ENCODE data around the gene WWOX.

WWOX gene

GRCh38 chr16:78257376-78257728, 157.9 kb downstream of the WWOX start:
- intact Hi-C loops (cut with DNase I; ENCODE audit: low total_unique reads), result no loop called here
- H3K27me3 ChIP-seq, result no peaks in the 10 kb centered on the region
- H3K4me3 ChIP-seq, result no peak overlapping the region
- no peaks in the 10 kb centered on the region for H3K9me3 ChIP-seq
- peaks cover 0 to 15% (median 3%) of the 10 kb centered on the region in 4 donors for H3K4me1 ChIP-seq
- H3K36me3 ChIP-seq, result no peaks in the 10 kb centered on the region
- TF ChIP-seq, protein P1, sequence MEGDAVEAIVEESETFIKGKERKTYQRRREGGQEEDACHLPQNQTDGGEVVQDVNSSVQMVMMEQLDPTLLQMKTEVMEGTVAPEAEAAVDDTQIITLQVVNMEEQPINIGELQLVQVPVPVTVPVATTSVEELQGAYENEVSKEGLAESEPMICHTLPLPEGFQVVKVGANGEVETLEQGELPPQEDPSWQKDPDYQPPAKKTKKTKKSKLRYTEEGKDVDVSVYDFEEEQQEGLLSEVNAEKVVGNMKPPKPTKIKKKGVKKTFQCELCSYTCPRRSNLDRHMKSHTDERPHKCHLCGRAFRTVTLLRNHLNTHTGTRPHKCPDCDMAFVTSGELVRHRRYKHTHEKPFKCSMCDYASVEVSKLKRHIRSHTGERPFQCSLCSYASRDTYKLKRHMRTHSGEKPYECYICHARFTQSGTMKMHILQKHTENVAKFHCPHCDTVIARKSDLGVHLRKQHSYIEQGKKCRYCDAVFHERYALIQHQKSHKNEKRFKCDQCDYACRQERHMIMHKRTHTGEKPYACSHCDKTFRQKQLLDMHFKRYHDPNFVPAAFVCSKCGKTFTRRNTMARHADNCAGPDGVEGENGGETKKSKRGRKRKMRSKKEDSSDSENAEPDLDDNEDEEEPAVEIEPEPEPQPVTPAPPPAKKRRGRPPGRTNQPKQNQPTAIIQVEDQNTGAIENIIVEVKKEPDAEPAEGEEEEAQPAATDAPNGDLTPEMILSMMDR (IDR thresholded peaks at IDR 0.05), result no peak
- no peak for DNase-seq
- no peak overlapping the region for H3K27ac ChIP-seq

- DNase-seq, result no peak
- H3K4me1 ChIP-seq, result peaks cover 0 to 15% (median 3%) of the 10 kb centered on the region in 4 donors
- H3K9me3 ChIP-seq, result no peaks in the 10 kb centered on the region
- peak overlapping the region; percentile 20 to 24 for H3K27ac ChIP-seq
- H3K36me3 ChIP-seq, result no peaks in the 10 kb centered on the region
- TF ChIP-seq, protein P1 (IDR thresholded peaks at IDR 0.05), result no peak
- intact Hi-C loops (cut with DNase I; ENCODE audit: low total_unique reads), result no loop called here
- H3K27me3 ChIP-seq, result no peaks in the 10 kb centered on the region
- H3K4me3 ChIP-seq, result no peak overlapping the region
These were observed 159.1 kb downstream of the WWOX start for GRCh38 chr16:78258375-78259065.

DNA sequence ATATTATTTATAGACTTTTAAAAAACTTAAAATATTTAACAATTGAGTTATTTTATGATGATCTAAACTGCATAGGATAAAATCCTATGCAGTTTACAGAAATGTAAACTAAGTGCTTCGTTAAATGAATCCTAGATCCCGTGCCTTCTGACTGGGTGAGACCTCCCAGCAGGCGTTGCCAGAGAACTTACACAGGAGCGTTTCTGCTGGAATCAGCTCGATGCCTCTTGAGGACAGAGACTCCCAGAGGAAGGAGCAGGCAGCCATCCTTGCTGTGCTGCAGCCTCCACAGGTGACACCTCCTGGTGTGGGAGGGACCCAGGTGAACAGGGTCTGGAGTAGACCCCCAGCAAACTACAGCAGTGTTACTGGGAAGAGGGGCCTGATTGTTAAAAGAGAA, 160.4 kb downstream of the WWOX start:
- TF ChIP-seq, protein P1 (IDR thresholded peaks at IDR 0.05), result no peak
- H3K36me3 ChIP-seq, result no peaks in the 10 kb centered on the region
- intact Hi-C loops (cut with DNase I; ENCODE audit: low total_unique reads), result no loop called here
- H3K9me3 ChIP-seq, result no peaks in the 10 kb centered on the region
- no peaks in the 10 kb centered on the region for H3K27me3 ChIP-seq
- DNase-seq, result no peak
- H3K4me1 ChIP-seq, result peaks cover 0 to 15% (median 3%) of the 10 kb centered on the region in 4 donors
- no peak overlapping the region for H3K27ac ChIP-seq
- H3K4me3 ChIP-seq, result no peak overlapping the region

- Histone ChIP-seq H3K27ac (no peak overlapping the region), H3K36me3 (no peaks in the 10 kb centered on the region), H3K9me3 (no peaks in the 10 kb centered on the region), H3K4me3 (no peak overlapping the region), H3K4me1 (no peaks in the 10 kb centered on the region), H3K27me3 (no peaks in the 10 kb centered on the region)
- no peak for DNase-seq
- TF ChIP-seq, protein P1 (IDR thresholded peaks at IDR 0.05), result no peak
- intact Hi-C loops (cut with DNase I; ENCODE audit: low total_unique reads), result no loop called here
These were observed 165.2 kb downstream of the WWOX start for GRCh38 chr16:78264642-78265041.

GRCh38 chr16:78269256-78269655, 169.8 kb downstream of the WWOX start:
- Histone ChIP-seq H3K27me3 (no peaks in the 10 kb centered on the region), H3K4me3 (no peak overlapping the region), H3K36me3 (no peaks in the 10 kb centered on the region), H3K9me3 (no peaks in the 10 kb centered on the region), H3K4me1 (no peaks in the 10 kb centered on the region), H3K27ac (no peak overlapping the region)
- TF ChIP-seq, protein P1 (IDR thresholded peaks at IDR 0.05), result no peak
- intact Hi-C loops (cut with DNase I; ENCODE audit: low total_unique reads), result no loop called here
- no peak for DNase-seq

DNA sequence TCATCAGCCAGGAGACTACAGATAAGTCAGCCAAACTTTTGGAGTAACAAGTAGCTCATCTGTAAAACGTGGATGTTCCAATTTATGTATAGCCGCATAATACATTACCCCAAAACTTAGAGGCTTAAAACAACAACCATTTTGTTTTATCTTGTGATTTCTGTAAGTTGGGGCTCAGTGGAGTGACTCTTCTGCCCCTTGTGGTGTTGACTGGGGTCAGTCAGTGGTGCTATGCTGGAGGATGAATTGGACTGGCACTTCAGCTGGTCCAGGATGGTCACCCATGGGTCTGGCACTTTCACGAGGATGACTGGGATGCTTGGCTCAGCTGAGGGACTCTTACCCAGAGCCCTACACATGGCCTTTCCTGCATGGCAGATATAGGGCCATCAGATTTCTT, 172.5 kb downstream of the WWOX start:
- H3K27ac ChIP-seq, result no peak overlapping the region

More for the DNA sequence above, 172.5 kb downstream of the WWOX start:
- Histone ChIP-seq H3K4me3 (no peak overlapping the region), H3K9me3 (no peaks in the 10 kb centered on the region), H3K4me1 (no peaks in the 10 kb centered on the region), H3K36me3 (no peaks in the 10 kb centered on the region), H3K27me3 (no peaks in the 10 kb centered on the region)
- TF ChIP-seq, protein P1 (IDR thresholded peaks at IDR 0.05), result no peak
- no peak for DNase-seq
- intact Hi-C loops (cut with DNase I; ENCODE audit: low total_unique reads), result no loop called here

Data from tibial artery (tissue), 4 donors.